ENCODE data around the gene EEF1AKMT2. TPM values are rescaled to one million over a fixed set of nuclear protein-coding genes. Genes with fewer than 3 reads are reported as not detected.
"Not testable (repeated sequence)": the region's sequence is repeated elsewhere in the genome, so short reads cannot be mapped to it uniquely, and the experiment has no call there.

The EEF1AKMT2 gene
- total RNA-seq, 2 donors from 2014 or later, result 22.2 to 25.9 TPM

DNA sequence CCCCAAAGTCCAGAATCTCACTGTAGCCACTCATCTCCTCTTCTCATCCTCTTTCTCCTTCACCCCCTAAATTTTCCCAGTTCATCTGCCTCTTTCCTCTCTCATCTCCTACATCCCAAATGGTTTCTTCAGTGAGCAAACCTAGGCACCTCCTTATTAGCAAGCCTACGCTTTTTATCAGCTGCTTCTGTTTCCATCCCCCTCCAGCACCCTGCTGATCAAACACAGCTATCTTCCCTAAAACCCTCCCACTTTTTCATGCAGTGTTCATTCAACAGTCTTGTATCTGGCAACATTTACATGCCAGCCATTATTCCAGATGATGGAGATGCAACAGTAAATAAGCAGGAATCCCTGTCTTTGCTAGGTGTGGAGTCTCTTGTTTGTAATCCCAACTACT, 6.7 kb upstream of the EEF1AKMT2 start:
- no peak overlapping the region for H3K4me3 Mint-ChIP-seq
- no peaks in the 10 kb centered on the region for H3K27me3 ChIP-seq (ENCODE audit: control insufficient read depth, insufficient read depth, low read length, poor library complexity, severe bottlenecking)
- no peak overlapping the region for H3K27ac Mint-ChIP-seq
- H3K9me3 Mint-ChIP-seq, result no peaks in the 10 kb centered on the region
- H3K4me1 ChIP-seq (ENCODE audit: control insufficient read depth, insufficient read depth, low read length), result peaks cover 8% of the 10 kb centered on the region
- H3K9me3 ChIP-seq (ENCODE audit: control insufficient read depth, low read length), result no peaks in the 10 kb centered on the region
- H3K4me3 ChIP-seq (ENCODE audit: low read length), result no peak overlapping the region
- no peak for DNase-seq
- H3K36me3 Mint-ChIP-seq (ENCODE audit: low read depth), result no peaks in the 10 kb centered on the region
- no peaks in the 10 kb centered on the region for H3K36me3 ChIP-seq (ENCODE audit: control insufficient read depth, insufficient read depth, low read length)
- 47 to 80% methylated on average over 1 of the region's 1 CpG for WGBS, 2 experiments (ENCODE audit: insufficient coverage in 1 of 2, insufficient read length in 1 of 2)
- no peak overlapping the region for H3K27ac ChIP-seq (ENCODE audit: low read depth, low read length)
- TF ChIP-seq, protein P1, sequence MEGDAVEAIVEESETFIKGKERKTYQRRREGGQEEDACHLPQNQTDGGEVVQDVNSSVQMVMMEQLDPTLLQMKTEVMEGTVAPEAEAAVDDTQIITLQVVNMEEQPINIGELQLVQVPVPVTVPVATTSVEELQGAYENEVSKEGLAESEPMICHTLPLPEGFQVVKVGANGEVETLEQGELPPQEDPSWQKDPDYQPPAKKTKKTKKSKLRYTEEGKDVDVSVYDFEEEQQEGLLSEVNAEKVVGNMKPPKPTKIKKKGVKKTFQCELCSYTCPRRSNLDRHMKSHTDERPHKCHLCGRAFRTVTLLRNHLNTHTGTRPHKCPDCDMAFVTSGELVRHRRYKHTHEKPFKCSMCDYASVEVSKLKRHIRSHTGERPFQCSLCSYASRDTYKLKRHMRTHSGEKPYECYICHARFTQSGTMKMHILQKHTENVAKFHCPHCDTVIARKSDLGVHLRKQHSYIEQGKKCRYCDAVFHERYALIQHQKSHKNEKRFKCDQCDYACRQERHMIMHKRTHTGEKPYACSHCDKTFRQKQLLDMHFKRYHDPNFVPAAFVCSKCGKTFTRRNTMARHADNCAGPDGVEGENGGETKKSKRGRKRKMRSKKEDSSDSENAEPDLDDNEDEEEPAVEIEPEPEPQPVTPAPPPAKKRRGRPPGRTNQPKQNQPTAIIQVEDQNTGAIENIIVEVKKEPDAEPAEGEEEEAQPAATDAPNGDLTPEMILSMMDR (conservative IDR thresholded peaks at IDR 0.05), result no peak
- peaks cover 37% of the 10 kb centered on the region for H3K4me1 Mint-ChIP-seq
- H3K27me3 Mint-ChIP-seq (ENCODE audit: insufficient read depth), result no peaks in the 10 kb centered on the region
- no peak overlapping the region for H3K9ac ChIP-seq (ENCODE audit: extremely low read depth, low read length, poor library complexity, severe bottlenecking)

DNA sequence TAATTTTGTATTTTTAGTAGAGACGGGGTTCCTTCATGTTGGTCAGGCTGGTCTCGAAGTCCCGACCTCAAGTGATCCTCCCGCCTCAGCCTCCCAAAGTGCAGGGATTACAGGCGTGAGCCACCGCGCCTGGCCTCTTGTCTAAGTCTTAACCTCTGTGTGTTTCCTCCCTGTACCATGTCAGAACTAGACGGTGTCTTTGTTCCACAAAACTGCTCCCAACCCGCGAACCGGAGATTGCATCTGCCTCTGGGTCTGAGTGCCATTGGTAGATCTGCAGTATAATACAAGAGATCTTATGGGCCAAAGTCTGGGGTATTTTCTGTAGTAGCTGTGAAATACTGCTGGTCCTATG, 1.3 kb upstream of the EEF1AKMT2 start:
- no peak overlapping the region for H3K9ac ChIP-seq (ENCODE audit: extremely low read depth, low read length, poor library complexity, severe bottlenecking)
- no peaks in the 10 kb centered on the region for H3K9me3 ChIP-seq (ENCODE audit: control insufficient read depth, low read length)
- H3K9me3 Mint-ChIP-seq, result no peaks in the 10 kb centered on the region
- H3K4me3 ChIP-seq (ENCODE audit: low read length), result no peak overlapping the region
- peak overlapping the region; percentile 94 for H3K4me3 Mint-ChIP-seq
- H3K27ac Mint-ChIP-seq, result peak overlapping the region; percentile 28
- peaks cover 14% of the 10 kb centered on the region for H3K36me3 ChIP-seq (ENCODE audit: control insufficient read depth, insufficient read depth, low read length)
- no peaks in the 10 kb centered on the region for H3K27me3 ChIP-seq (ENCODE audit: control insufficient read depth, insufficient read depth, low read length, poor library complexity, severe bottlenecking)
- peak; percentile 45 for DNase-seq
- no peaks in the 10 kb centered on the region for H3K27me3 Mint-ChIP-seq (ENCODE audit: insufficient read depth)
- 96 to 98% methylated on average over 10 to 11 of the region's 11 CpGs for WGBS, 2 experiments (ENCODE audit: insufficient coverage in 1 of 2, insufficient read length in 1 of 2)
- H3K36me3 Mint-ChIP-seq (ENCODE audit: low read depth), result peaks cover 10% of the 10 kb centered on the region
- TF ChIP-seq, protein P1 (conservative IDR thresholded peaks at IDR 0.05), result no peak
- peaks cover 1% of the 10 kb centered on the region for H3K4me1 Mint-ChIP-seq
- no peak overlapping the region for H3K27ac ChIP-seq (ENCODE audit: low read depth, low read length)
- H3K4me1 ChIP-seq (ENCODE audit: control insufficient read depth, insufficient read depth, low read length), result no peaks in the 10 kb centered on the region

DNA sequence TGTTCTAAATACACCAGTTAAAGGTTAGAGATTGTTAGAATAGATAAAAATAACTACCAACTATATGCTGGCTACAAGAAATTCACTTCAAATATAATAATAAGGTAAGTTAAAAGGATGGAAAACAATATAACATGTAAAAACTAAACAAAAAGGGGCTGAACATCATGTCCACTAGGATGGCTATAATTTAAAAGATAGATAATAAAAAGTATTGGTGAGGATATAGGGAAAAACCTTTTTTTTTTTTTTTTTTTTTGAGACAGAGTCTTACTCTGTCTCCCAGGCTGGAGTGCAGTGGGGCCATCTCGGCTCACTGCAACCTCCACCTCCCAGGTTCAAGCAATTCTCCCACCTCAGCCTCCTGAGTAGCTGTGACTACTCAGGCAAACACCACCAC, 8.8 kb downstream of the EEF1AKMT2 start:
- H3K4me1 Mint-ChIP-seq; DNase-seq; H3K9me3 ChIP-seq (ENCODE audit: control insufficient read depth, low read length); H3K27ac ChIP-seq (ENCODE audit: low read depth, low read length); H3K27ac Mint-ChIP-seq; H3K4me1 ChIP-seq (ENCODE audit: control insufficient read depth, insufficient read depth, low read length); H3K9ac ChIP-seq (ENCODE audit: extremely low read depth, low read length, poor library complexity, severe bottlenecking); H3K9me3 Mint-ChIP-seq; H3K4me3 ChIP-seq (ENCODE audit: low read length); H3K27me3 Mint-ChIP-seq (ENCODE audit: insufficient read depth); H3K27me3 ChIP-seq (ENCODE audit: control insufficient read depth, insufficient read depth, low read length, poor library complexity, severe bottlenecking); H3K4me3 Mint-ChIP-seq: not testable (repeated sequence)
- 96 to 100% methylated on average over 1 of the region's 1 CpG for WGBS, 2 experiments (ENCODE audit: insufficient coverage in 1 of 2, insufficient read length in 1 of 2)
- H3K36me3 ChIP-seq (ENCODE audit: control insufficient read depth, insufficient read depth, low read length), result peaks cover 74% of the 10 kb centered on the region
- peaks cover 68% of the 10 kb centered on the region for H3K36me3 Mint-ChIP-seq (ENCODE audit: low read depth)

DNA sequence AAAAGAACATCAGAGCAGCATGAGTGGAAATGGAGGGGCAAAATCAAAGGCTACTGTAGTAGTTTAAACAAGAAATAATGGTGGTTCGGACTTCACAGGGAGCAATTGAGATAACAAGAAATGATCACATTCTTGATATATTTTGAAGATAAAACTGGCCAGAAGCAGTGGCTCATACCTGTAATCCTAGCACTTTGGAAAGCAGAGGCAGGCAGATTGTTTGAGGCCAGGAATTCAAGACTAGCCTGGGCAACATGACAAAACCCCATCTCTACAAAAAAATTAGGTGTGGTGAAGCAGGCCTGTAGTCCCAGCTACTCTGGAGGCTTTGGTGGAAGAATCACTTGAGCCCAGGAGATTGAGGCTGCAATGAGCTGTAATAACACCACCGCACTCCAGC, 22.9 kb downstream of the EEF1AKMT2 start:
- TF ChIP-seq, protein P1 (conservative IDR thresholded peaks at IDR 0.05), result no peak
- no peaks in the 10 kb centered on the region for H3K27me3 ChIP-seq (ENCODE audit: control insufficient read depth, insufficient read depth, low read length, poor library complexity, severe bottlenecking)
- H3K4me1 Mint-ChIP-seq, result no peaks in the 10 kb centered on the region
- peaks cover 44% of the 10 kb centered on the region for H3K36me3 Mint-ChIP-seq (ENCODE audit: low read depth)
- peaks cover 69% of the 10 kb centered on the region for H3K36me3 ChIP-seq (ENCODE audit: control insufficient read depth, insufficient read depth, low read length)
- H3K27me3 Mint-ChIP-seq (ENCODE audit: insufficient read depth), result no peaks in the 10 kb centered on the region
- 100% methylated on average over 1 of the region's 2 CpGs for WGBS, 2 experiments (ENCODE audit: insufficient coverage in 1 of 2, insufficient read length in 1 of 2)
- no peak overlapping the region for H3K4me3 Mint-ChIP-seq
- H3K27ac ChIP-seq (ENCODE audit: low read depth, low read length), result no peak overlapping the region
- H3K27ac Mint-ChIP-seq, result no peak overlapping the region
- no peak for DNase-seq
- H3K4me1 ChIP-seq (ENCODE audit: control insufficient read depth, insufficient read depth, low read length), result no peaks in the 10 kb centered on the region
- H3K9ac ChIP-seq (ENCODE audit: extremely low read depth, low read length, poor library complexity, severe bottlenecking), result no peak overlapping the region
- peaks cover 14% of the 10 kb centered on the region for H3K9me3 ChIP-seq (ENCODE audit: control insufficient read depth, low read length)
- H3K4me3 ChIP-seq (ENCODE audit: low read length), result no peak overlapping the region
- H3K9me3 Mint-ChIP-seq, result peaks cover 3% of the 10 kb centered on the region
